ENCODE results near the gene UGT1A10. TPM values are rescaled to one million over a fixed set of nuclear protein-coding genes. Genes with fewer than 3 reads are reported as not detected.

The UGT1A10 gene
- total RNA-seq, 1 donor from 2014 or later: not detected

DNA sequence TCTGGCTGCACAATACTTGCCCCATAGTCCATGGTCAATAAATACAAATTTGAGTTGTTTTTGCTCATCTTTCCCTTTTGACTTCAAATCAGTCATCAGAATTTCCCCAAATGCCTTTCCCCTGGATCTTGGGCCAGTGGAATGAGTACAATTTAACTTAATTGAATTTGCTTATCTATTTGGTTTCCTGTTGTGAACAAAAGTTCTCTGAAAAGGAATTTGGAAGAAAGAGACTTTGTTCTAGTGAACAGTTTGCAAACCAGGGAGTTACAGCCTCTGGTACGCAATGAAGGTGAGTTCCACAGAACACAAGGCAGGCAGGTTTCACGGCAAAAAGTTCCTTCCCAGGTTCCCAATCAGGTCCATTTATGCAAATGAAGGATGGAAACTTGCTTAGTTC is 122.6 kb downstream of the UGT1A10 start:
- intact Hi-C loops (cut with DNase I): no loop called here
- Histone ChIP-seq H3K4me1 (no peaks in the 10 kb centered on the region), H3K27me3 (no peaks in the 10 kb centered on the region), H3K36me3 (no peaks in the 10 kb centered on the region), H3K4me3 (no peak overlapping the region), H3K27ac (no peak overlapping the region), H3K9me3 (no peaks in the 10 kb centered on the region)
- DNase-seq (ENCODE audit: extremely low spot score in 2 of 2): no peak
- TF ChIP-seq, protein P1, sequence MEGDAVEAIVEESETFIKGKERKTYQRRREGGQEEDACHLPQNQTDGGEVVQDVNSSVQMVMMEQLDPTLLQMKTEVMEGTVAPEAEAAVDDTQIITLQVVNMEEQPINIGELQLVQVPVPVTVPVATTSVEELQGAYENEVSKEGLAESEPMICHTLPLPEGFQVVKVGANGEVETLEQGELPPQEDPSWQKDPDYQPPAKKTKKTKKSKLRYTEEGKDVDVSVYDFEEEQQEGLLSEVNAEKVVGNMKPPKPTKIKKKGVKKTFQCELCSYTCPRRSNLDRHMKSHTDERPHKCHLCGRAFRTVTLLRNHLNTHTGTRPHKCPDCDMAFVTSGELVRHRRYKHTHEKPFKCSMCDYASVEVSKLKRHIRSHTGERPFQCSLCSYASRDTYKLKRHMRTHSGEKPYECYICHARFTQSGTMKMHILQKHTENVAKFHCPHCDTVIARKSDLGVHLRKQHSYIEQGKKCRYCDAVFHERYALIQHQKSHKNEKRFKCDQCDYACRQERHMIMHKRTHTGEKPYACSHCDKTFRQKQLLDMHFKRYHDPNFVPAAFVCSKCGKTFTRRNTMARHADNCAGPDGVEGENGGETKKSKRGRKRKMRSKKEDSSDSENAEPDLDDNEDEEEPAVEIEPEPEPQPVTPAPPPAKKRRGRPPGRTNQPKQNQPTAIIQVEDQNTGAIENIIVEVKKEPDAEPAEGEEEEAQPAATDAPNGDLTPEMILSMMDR (IDR thresholded peaks at IDR 0.05): no peak
- TF ChIP-seq POLR2AphosphoS5 (IDR thresholded peaks at IDR 0.05; ENCODE audit: insufficient read depth in 1 of 2, low read depth in 1 of 2): no peak
- no peak for TF ChIP-seq POLR2A (IDR thresholded peaks at IDR 0.05)

DNA sequence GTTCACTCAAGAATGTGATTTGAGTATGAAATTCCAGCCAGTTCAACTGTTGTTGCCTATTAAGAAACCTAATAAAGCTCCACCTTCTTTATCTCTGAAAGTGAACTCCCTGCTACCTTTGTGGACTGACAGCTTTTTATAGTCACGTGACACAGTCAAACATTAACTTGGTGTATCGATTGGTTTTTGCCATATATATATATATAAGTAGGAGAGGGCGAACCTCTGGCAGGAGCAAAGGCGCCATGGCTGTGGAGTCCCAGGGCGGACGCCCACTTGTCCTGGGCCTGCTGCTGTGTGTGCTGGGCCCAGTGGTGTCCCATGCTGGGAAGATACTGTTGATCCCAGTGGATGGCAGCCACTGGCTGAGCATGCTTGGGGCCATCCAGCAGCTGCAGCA is 123.8 kb downstream of the UGT1A10 start, which contains the start of gene UGT1A1:
TSS of gene UGT1A1 (plus strand) at position 228 of the 400 bp plus-strand sequence. CDS start at position 246, 18 bp downstream.
- Histone ChIP-seq H3K4me1 (no peaks in the 10 kb centered on the region), H3K36me3 (no peaks in the 10 kb centered on the region), H3K4me3 (no peak within 1 kb of the TSS), H3K9me3 (no peaks in the 10 kb centered on the region), H3K27me3 (no peaks in the 10 kb centered on the region), H3K27ac (no peak within 1 kb of the TSS)
- intact Hi-C loops (cut with DNase I): no loop called here
- DNase-seq (ENCODE audit: extremely low spot score in 2 of 2): no peak
- TF ChIP-seq, protein P1 (IDR thresholded peaks at IDR 0.05): no peak

DNA sequence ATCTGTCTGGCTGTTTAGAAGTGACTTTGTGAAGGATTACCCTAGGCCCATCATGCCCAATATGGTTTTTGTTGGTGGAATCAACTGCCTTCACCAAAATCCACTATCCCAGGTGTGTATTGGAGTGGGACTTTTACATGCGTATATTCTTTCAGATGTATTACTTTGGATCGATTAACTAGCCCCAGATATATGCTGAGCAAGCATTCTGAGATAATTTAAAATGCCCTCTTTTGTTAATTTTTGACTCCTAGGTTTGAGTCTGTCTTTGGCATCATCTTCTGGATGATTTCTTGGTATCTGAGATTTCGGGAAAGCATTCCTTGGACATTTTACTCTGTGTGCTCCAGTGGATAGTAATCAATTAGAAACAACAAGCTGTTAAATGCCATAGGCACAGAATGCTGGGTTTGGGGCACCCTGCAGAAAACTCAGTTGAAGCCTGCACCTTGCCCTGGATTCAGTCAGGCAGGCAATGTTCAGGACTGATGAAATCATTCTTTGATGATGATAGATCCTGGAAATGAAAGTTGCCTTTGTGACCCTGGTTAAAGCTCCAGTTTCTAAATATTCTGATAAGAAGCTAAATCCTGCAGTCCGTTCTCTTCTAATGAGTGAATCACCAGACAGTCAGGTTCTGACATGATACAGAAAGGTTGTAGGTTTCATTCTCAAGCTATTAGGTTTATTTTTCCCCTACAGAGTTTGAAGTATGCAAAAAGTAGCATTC is 125.0 kb downstream of the UGT1A10 start:
- intact Hi-C loops (cut with DNase I): no loop called here
- H3K27ac ChIP-seq: no peak overlapping the region
- no peak for DNase-seq (ENCODE audit: extremely low spot score in 2 of 2)
- TF ChIP-seq POLR2A (IDR thresholded peaks at IDR 0.05) (no peak), POLR2AphosphoS5 (IDR thresholded peaks at IDR 0.05; ENCODE audit: insufficient read depth in 1 of 2, low read depth in 1 of 2) (no peak)
- TF ChIP-seq, protein P1 (IDR thresholded peaks at IDR 0.05): no peak
- no peaks in the 10 kb centered on the region for H3K4me1 ChIP-seq
- H3K4me3 ChIP-seq: no peak overlapping the region
- H3K27me3 ChIP-seq: no peaks in the 10 kb centered on the region
- no peaks in the 10 kb centered on the region for H3K9me3 ChIP-seq
- H3K36me3 ChIP-seq: no peaks in the 10 kb centered on the region

DNA sequence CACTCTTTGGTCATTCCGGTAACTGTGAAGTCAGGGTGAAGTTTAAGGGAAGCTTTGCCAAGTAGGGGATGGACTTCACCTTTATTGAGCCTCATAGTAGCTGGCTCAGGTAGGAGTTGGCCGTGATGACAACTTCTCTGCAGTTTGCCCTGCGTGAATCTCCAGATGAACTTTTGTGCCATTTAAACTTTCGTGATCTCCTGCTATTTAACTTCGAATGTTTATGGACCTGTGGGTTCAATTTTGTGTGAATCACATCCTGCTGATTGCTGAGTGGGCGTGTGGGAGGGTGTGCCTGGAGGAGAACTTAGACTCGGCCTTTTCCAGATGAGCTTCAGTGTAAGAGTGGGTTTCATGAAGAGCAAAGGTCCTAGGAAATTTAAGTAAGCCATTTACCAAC is 128.0 kb downstream of the UGT1A10 start:
- no peaks in the 10 kb centered on the region for H3K9me3 ChIP-seq
- DNase-seq (ENCODE audit: extremely low spot score in 2 of 2): no peak
- intact Hi-C loops (cut with DNase I): no loop called here
- no peaks in the 10 kb centered on the region for H3K36me3 ChIP-seq
- H3K27me3 ChIP-seq: no peaks in the 10 kb centered on the region
- no peaks in the 10 kb centered on the region for H3K4me1 ChIP-seq
- H3K27ac ChIP-seq: no peak overlapping the region
- TF ChIP-seq POLR2AphosphoS5 (IDR thresholded peaks at IDR 0.05; ENCODE audit: insufficient read depth in 1 of 2, low read depth in 1 of 2): no peak
- TF ChIP-seq POLR2A (IDR thresholded peaks at IDR 0.05): no peak
- TF ChIP-seq, protein P1 (IDR thresholded peaks at IDR 0.05): no peak
- no peak overlapping the region for H3K4me3 ChIP-seq

DNA sequence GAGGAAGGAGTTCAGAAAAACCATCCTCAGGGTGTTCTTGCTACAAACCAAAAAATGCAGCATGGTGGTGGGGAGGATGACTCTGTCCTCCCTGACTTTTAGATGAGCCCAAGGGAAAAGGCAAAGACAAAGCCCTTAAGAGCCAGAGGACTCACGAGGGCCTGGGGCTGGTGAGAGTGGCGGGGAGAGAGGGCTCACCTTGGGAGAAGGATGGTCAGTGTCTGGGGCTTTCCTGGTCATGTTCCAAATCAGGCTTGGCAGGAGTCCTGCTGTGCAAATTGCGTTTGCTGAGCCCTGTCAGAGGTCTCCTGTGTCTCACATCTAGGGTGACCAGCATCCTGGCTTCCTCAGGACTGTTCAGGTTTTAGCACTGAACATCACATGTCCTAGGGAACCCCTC is 128.5 kb downstream of the UGT1A10 start:
- intact Hi-C loops (cut with DNase I): no loop called here
- TF ChIP-seq, protein P1 (IDR thresholded peaks at IDR 0.05): no peak
- TF ChIP-seq POLR2A (IDR thresholded peaks at IDR 0.05): no peak
- no peak for TF ChIP-seq POLR2AphosphoS5 (IDR thresholded peaks at IDR 0.05; ENCODE audit: insufficient read depth in 1 of 2, low read depth in 1 of 2)
- no peaks in the 10 kb centered on the region for H3K27me3 ChIP-seq
- H3K27ac ChIP-seq: no peak overlapping the region
- no peaks in the 10 kb centered on the region for H3K9me3 ChIP-seq
- H3K4me1 ChIP-seq: no peaks in the 10 kb centered on the region
- H3K4me3 ChIP-seq: no peak overlapping the region
- H3K36me3 ChIP-seq: no peaks in the 10 kb centered on the region
- no peak for DNase-seq (ENCODE audit: extremely low spot score in 2 of 2)

All from vagina (tissue), 2 donors.